ENCODE results near the gene AMPD2.

AMPD2 gene

GRCh38 chr1:109625601-109626560 is 6.2 kb downstream of the AMPD2 start:
- no peak for DNase-seq (ENCODE audit: insufficient read length, low spot score)
- no peak for FAIRE-seq
- TF ChIP-seq CTCF (IDR thresholded peaks at IDR 0.05; ENCODE audit: insufficient read depth, missing control alignments): no peak

GRCh38 chr1:109626682-109627408 is 7.2 kb downstream of the AMPD2 start:
- no peak for FAIRE-seq
- DNase-seq (ENCODE audit: insufficient read length, low spot score): no peak
- TF ChIP-seq CTCF (IDR thresholded peaks at IDR 0.05; ENCODE audit: insufficient read depth, missing control alignments): no peak

- TF ChIP-seq CTCF (IDR thresholded peaks at IDR 0.05; ENCODE audit: insufficient read depth, missing control alignments): no peak
- peak; percentile 13 for DNase-seq (ENCODE audit: insufficient read length, low spot score)
- FAIRE-seq: no peak
Measured at GRCh38 chr1:109627692-109628399, 8.2 kb downstream of the AMPD2 start.

- DNase-seq (ENCODE audit: insufficient read length, low spot score) (no peak), FAIRE-seq (no peak)
- no peak for TF ChIP-seq CTCF (IDR thresholded peaks at IDR 0.05; ENCODE audit: insufficient read depth, missing control alignments)
Measured at GRCh38 chr1:109628540-109629321, 9.1 kb downstream of the AMPD2 start.

GRCh38 chr1:109629372-109630030 is 9.9 kb downstream of the AMPD2 start:
- no peak for FAIRE-seq

More at GRCh38 chr1:109629372-109630030, 9.9 kb downstream of the AMPD2 start:
- TF ChIP-seq CTCF (IDR thresholded peaks at IDR 0.05; ENCODE audit: insufficient read depth, missing control alignments): no peak
- DNase-seq (ENCODE audit: insufficient read length, low spot score): no peak
